Suppressor macrophage treated with lipopolysaccharide for 1 hour (primary cell): ENCODE results near the gene DNAJB11.
"Not testable (repeated sequence)": the region's sequence is repeated elsewhere in the genome, so short reads cannot be mapped to it uniquely, and the experiment has no call there.

Source experiments
- DNase-seq, 3 donors: peaks; one replicate each; pipeline ENCODE4 v3.0.0-alpha.2; 2020 to 2022

DNAJB11 gene

GRCh38 chr3:186552408-186553031, 18.0 kb upstream of the DNAJB11 start:
- DNase-seq = no peak

- DNase-seq = no peak
Measured at GRCh38 chr3:186564586-186564985, 5.9 kb upstream of the DNAJB11 start.

- no peak for DNase-seq
Measured at GRCh38 chr3:186566772-186567071, 3.8 kb upstream of the DNAJB11 start.

- peak; percentile 87 to 93 (median 92) for DNase-seq
Measured at GRCh38 chr3:186567072-186567921, 3.2 kb upstream of the DNAJB11 start, which contains the start of gene TBCCD1. TSS of gene TBCCD1 (minus strand) at chr3:186567339. CDS start at chr3:186564329, 3,010 bp downstream.

GRCh38 chr3:186569361-186569760, 1.2 kb upstream of the DNAJB11 start:
- DNase-seq = not testable (repeated sequence)

GRCh38 chr3:186569779-186570095, 783 bp upstream of the DNAJB11 start:
- peak in 1 of 3 donors; percentile 7 for DNase-seq

GRCh38 chr3:186570941-186571643, 572 bp downstream of the DNAJB11 start:
- no peak for DNase-seq

GRCh38 chr3:186571644-186572013, 1.1 kb downstream of the DNAJB11 start:
- DNase-seq = peak in 1 of 3 donors; percentile 7

- peak; percentile 41 to 70 (median 67) for DNase-seq
Measured at GRCh38 chr3:186577521-186577920, 7.0 kb downstream of the DNAJB11 start.

GRCh38 chr3:186580785-186581184, 10.3 kb downstream of the DNAJB11 start:
- no peak for DNase-seq

- no peak for DNase-seq
Measured at GRCh38 chr3:186582541-186582940, 12.0 kb downstream of the DNAJB11 start.

- no peak for DNase-seq
Measured at GRCh38 chr3:186583831-186584230, 13.3 kb downstream of the DNAJB11 start.

- DNase-seq = not testable (repeated sequence)
Measured at GRCh38 chr3:186586245-186586644, 15.7 kb downstream of the DNAJB11 start.

GRCh38 chr3:186587183-186587582, 16.7 kb downstream of the DNAJB11 start:
- DNase-seq = no peak

- no peak for DNase-seq
Measured at GRCh38 chr3:186588632-186589031, 18.1 kb downstream of the DNAJB11 start.

- no peak for DNase-seq
Measured at GRCh38 chr3:186589121-186589520, 18.6 kb downstream of the DNAJB11 start.

GRCh38 chr3:186589856-186590579, 19.5 kb downstream of the DNAJB11 start:
- DNase-seq = no peak

GRCh38 chr3:186590580-186591295, 20.2 kb downstream of the DNAJB11 start:
- DNase-seq = no peak

GRCh38 chr3:186592682-186593081, 22.2 kb downstream of the DNAJB11 start:
- DNase-seq = no peak

- DNase-seq = no peak
Measured at GRCh38 chr3:186593862-186594261, 23.3 kb downstream of the DNAJB11 start.

- DNase-seq = no peak
Measured at GRCh38 chr3:186594591-186595113, 24.1 kb downstream of the DNAJB11 start.

- DNase-seq = no peak
Measured at GRCh38 chr3:186596568-186597287, 26.2 kb downstream of the DNAJB11 start.
